Colonic mucosa (tissue), 4 donors: ENCODE measurements around the gene DDX23. TPM values are rescaled to one million over a fixed set of nuclear protein-coding genes. Genes with fewer than 3 reads are reported as not detected.
"Not testable (repeated sequence)": the region's sequence is repeated elsewhere in the genome, so short reads cannot be mapped to it uniquely, and the experiment has no call there.

Experiments used
- DNase-seq: peaks from one replicate; pipeline ENCODE4 v3.0.0-alpha.2; 2020
- H3K27ac ChIP-seq: fragments of 200-600 bp; one replicate; pipeline ENCODE4 v1.8.0; 2021
- H3K27me3 ChIP-seq: fragments of 200-600 bp; one replicate; pipeline ENCODE4 v1.8.0; 2021
- H3K36me3 ChIP-seq: fragments of 200-600 bp; one replicate; pipeline ENCODE4 v1.8.0; 2021
- H3K4me1 ChIP-seq: fragments of 200-600 bp; one replicate; pipeline ENCODE4 v1.8.0; 2021; ENCODE audit warnings: mild to moderate bottlenecking
- H3K4me3 ChIP-seq: fragments of 200-600 bp; one replicate; pipeline ENCODE4 v1.8.0; 2021
- H3K9ac ChIP-seq, 2 donors: one replicate each; pipeline ENCODE4 v1.7.0; 2013; ENCODE audit warnings: control low read depth in 2 of 2, low read depth in 2 of 2, low read length in 2 of 2
- H3K9me3 ChIP-seq: fragments of 200-600 bp; one replicate; pipeline ENCODE4 v1.8.0; 2021
- CTCF ChIP-seq: fragments of 200-600 bp; IDR thresholded peaks from one replicate; pipeline ENCODE4 v1.8.0; 2022; ENCODE audit warnings: antibody characterized with exemption, mild to moderate bottlenecking
- intact Hi-C: fragments of 100-400 bp; cut with DNase I; formaldehyde crosslinking; loops from one replicate; pipeline ENCODE4 v1.14.1; 2022
- total RNA-seq, 2 donors: library from RNA; stranded (reverse); fragmentation: NEBNext Ultra II Directional in 1 of 2; extraction: Animal tissue kit (Norgen Biotek cat#: 25700) in 1 of 2; gene quantifications; one replicate each; pipeline ENCODE4 v1.2.1, GENCODE V29; 2021
- donor health status: healthy.
- donor health status: DM: no; HTN: no; CAD: no.
- donor health status: DM: no; HTN: no; CAD: no.

The DDX23 gene
- total RNA-seq, 2 donors from 2014 or later = 87.2 to 150 TPM

- no peaks in the 10 kb centered on the region for H3K36me3 ChIP-seq
- no peak for DNase-seq
- no peaks in the 10 kb centered on the region for H3K9me3 ChIP-seq
- no peak overlapping the region for H3K4me3 ChIP-seq
- no peak overlapping the region for H3K27ac ChIP-seq
- no peak for TF ChIP-seq CTCF
- H3K9ac ChIP-seq = no peak overlapping the region
- intact Hi-C loops = no loop called here
- H3K4me1 ChIP-seq = no peaks in the 10 kb centered on the region
- no peaks in the 10 kb centered on the region for H3K27me3 ChIP-seq
Measured at GRCh38 chr12:48880647-48881046, 28.7 kb upstream of the DDX23 start.

- no peaks in the 10 kb centered on the region for H3K9me3 ChIP-seq
- no peak for DNase-seq
- H3K36me3 ChIP-seq = no peaks in the 10 kb centered on the region
- TF ChIP-seq CTCF = no peak
- H3K27ac ChIP-seq = no peak overlapping the region
- intact Hi-C loops = no loop called here
- no peaks in the 10 kb centered on the region for H3K4me1 ChIP-seq
- no peak overlapping the region for H3K9ac ChIP-seq
- H3K4me3 ChIP-seq = no peak overlapping the region
- no peaks in the 10 kb centered on the region for H3K27me3 ChIP-seq
Measured at GRCh38 chr12:48878548-48878947, 26.6 kb upstream of the DDX23 start.

- Histone ChIP-seq H3K9me3 (no peaks in the 10 kb centered on the region), H3K4me3 (no peak overlapping the region), H3K4me1 (no peaks in the 10 kb centered on the region), H3K27me3 (no peaks in the 10 kb centered on the region), H3K27ac (no peak overlapping the region), H3K9ac (no peak overlapping the region), H3K36me3 (no peaks in the 10 kb centered on the region)
- intact Hi-C loops = no loop called here
- TF ChIP-seq CTCF = no peak
- DNase-seq = no peak
Measured at GRCh38 chr12:48875944-48876515, 24.1 kb upstream of the DDX23 start.

GRCh38 chr12:48873534-48873933 is 21.6 kb upstream of the DDX23 start:
- H3K9me3 ChIP-seq, H3K27ac ChIP-seq, H3K9ac ChIP-seq, intact Hi-C loops, H3K4me3 ChIP-seq, H3K27me3 ChIP-seq, H3K36me3 ChIP-seq, DNase-seq, H3K4me1 ChIP-seq: not testable (repeated sequence)

GRCh38 chr12:48873096-48873495 is 21.1 kb upstream of the DDX23 start:
- Histone ChIP-seq H3K4me3 (no peak overlapping the region), H3K4me1 (no peaks in the 10 kb centered on the region), H3K27me3 (no peaks in the 10 kb centered on the region), H3K36me3 (no peaks in the 10 kb centered on the region), H3K27ac (no peak overlapping the region), H3K9ac (no peak overlapping the region), H3K9me3 (no peaks in the 10 kb centered on the region)
- no peak for TF ChIP-seq CTCF
- intact Hi-C loops = no loop called here
- DNase-seq = no peak

GRCh38 chr12:48869191-48869590 is 17.2 kb upstream of the DDX23 start:
- no peak overlapping the region for H3K4me3 ChIP-seq

More at GRCh38 chr12:48869191-48869590, 17.2 kb upstream of the DDX23 start:
- TF ChIP-seq CTCF = no peak
- Histone ChIP-seq H3K9ac (no peak overlapping the region), H3K27ac (no peak overlapping the region), H3K9me3 (no peaks in the 10 kb centered on the region), H3K36me3 (no peaks in the 10 kb centered on the region), H3K4me1 (no peaks in the 10 kb centered on the region), H3K27me3 (no peaks in the 10 kb centered on the region)
- intact Hi-C loops = no loop called here
- DNase-seq = no peak
